Thymus (tissue), 14 donors: ENCODE measurements around the gene LIN54. TPM values are rescaled to one million over a fixed set of nuclear protein-coding genes. Genes with fewer than 3 reads are reported as not detected.
A peak's percentile ranks its signal among the peaks of the same experiment; 100 is the strongest.
"Not testable (repeated sequence)": the region's sequence is repeated elsewhere in the genome, so short reads cannot be mapped to it uniquely, and the experiment has no call there.

Experiments used
- DNase-seq, 9 donors: peaks; one replicate each; pipeline ENCODE4 v3.0.0-alpha.2; 2013; ENCODE audit warnings: low spot score in 9 of 9, low read depth in 6 of 9, missing footprints in 1 of 9
- H3K27ac ChIP-seq, 2 donors: one replicate each; pipeline ENCODE4 v1.5.1; 2013; ENCODE audit warnings: control low read depth in 1 of 2, low read depth in 1 of 2, low read length in 1 of 2, mild to moderate bottlenecking in 1 of 2, moderate library complexity in 1 of 2
- H3K27me3 ChIP-seq, 2 donors: one replicate each; pipeline ENCODE4 v1.5.1; 2013; ENCODE audit warnings: low read length in 1 of 2; ENCODE audit not compliant: control insufficient read depth in 2 of 2, insufficient read depth in 1 of 2
- H3K36me3 ChIP-seq, 2 donors: one replicate each; pipeline ENCODE4 v1.5.1; 2013; ENCODE audit warnings: low read length in 1 of 2, mild to moderate bottlenecking in 1 of 2, moderate library complexity in 1 of 2; ENCODE audit not compliant: control insufficient read depth in 2 of 2, insufficient read depth in 2 of 2
- H3K4me1 ChIP-seq, 2 donors: one replicate each; pipeline ENCODE4 v1.5.1; 2013; ENCODE audit warnings: low read length in 2 of 2; ENCODE audit not compliant: control insufficient read depth in 2 of 2, insufficient read depth in 2 of 2
- H3K4me3 ChIP-seq, 2 donors: one replicate each; pipeline ENCODE4 v1.5.1; 2013; ENCODE audit warnings: low read length in 2 of 2, control low read depth in 1 of 2, mild to moderate bottlenecking in 1 of 2
- H3K9me3 ChIP-seq, 2 donors: one replicate each; pipeline ENCODE4 v1.5.1; 2013; ENCODE audit warnings: low read length in 1 of 2, mild to moderate bottlenecking in 1 of 2; ENCODE audit not compliant: control insufficient read depth in 2 of 2, insufficient read depth in 1 of 2
- WGBS: extraction: QIAGEN DNeasy Blood & Tissue Kit; methylation state at CpG from one replicate; pipeline ENCODE4 v1.1.7; 2013; 5-methylcytosine and 5-hydroxymethylcytosine counted together
- long read RNA-seq, 10 donors: transcript quantifications; one replicate each; lab custom pipeline, GENCODE V29; 2026
- polyA plus RNA-seq: library from polyadenylated mRNA; stranded (reverse); fragments of 200-250 nt; gene quantifications from one replicate; pipeline ENCODE4 v1.2.3, GENCODE V29; 2013
- total RNA-seq: library from RNA; stranded (reverse); fragments of 120-200 nt; gene quantifications from one replicate; pipeline ENCODE4 v1.2.4, GENCODE V29; 2013
- donor health status: healthy.

LIN54 gene
- total RNA-seq: 17.4 TPM
- polyA plus RNA-seq: 5.6 TPM
- long read RNA-seq, donor 1, full-length matches to known transcripts: 1 of 1 reads
- long read RNA-seq, donor 1, partial matches to known transcripts: 0 of 1 reads
- long read RNA-seq, donor 1, other reads (novel, unspliced or antisense): 0 of 1 reads
- long read RNA-seq, donor 2: 0 reads
- long read RNA-seq, donor 3, partial matches to known transcripts: 0 of 1 reads
- long read RNA-seq, donor 3, other reads (novel, unspliced or antisense): 0 of 1 reads
- long read RNA-seq, donor 4: 0 reads
- long read RNA-seq, donor 5, partial matches to known transcripts: 0 of 1 reads
- long read RNA-seq, donor 5, other reads (novel, unspliced or antisense): 0 of 1 reads
- long read RNA-seq, donor 6, full-length matches to known transcripts: 3 of 3 reads
- long read RNA-seq, donor 6, partial matches to known transcripts: 0 of 3 reads
- long read RNA-seq, donor 6, other reads (novel, unspliced or antisense): 0 of 3 reads
- long read RNA-seq, donor 7, partial matches to known transcripts: 0 of 1 reads
- long read RNA-seq, donor 7, other reads (novel, unspliced or antisense): 0 of 1 reads
- long read RNA-seq, donor 8: 0 reads
- long read RNA-seq, donor 9: 0 reads
- long read RNA-seq, donor 10, full-length matches to known transcripts: 1 of 1 reads
- long read RNA-seq, donor 10, partial matches to known transcripts: 0 of 1 reads
- long read RNA-seq, donor 10, other reads (novel, unspliced or antisense): 0 of 1 reads

DNA sequence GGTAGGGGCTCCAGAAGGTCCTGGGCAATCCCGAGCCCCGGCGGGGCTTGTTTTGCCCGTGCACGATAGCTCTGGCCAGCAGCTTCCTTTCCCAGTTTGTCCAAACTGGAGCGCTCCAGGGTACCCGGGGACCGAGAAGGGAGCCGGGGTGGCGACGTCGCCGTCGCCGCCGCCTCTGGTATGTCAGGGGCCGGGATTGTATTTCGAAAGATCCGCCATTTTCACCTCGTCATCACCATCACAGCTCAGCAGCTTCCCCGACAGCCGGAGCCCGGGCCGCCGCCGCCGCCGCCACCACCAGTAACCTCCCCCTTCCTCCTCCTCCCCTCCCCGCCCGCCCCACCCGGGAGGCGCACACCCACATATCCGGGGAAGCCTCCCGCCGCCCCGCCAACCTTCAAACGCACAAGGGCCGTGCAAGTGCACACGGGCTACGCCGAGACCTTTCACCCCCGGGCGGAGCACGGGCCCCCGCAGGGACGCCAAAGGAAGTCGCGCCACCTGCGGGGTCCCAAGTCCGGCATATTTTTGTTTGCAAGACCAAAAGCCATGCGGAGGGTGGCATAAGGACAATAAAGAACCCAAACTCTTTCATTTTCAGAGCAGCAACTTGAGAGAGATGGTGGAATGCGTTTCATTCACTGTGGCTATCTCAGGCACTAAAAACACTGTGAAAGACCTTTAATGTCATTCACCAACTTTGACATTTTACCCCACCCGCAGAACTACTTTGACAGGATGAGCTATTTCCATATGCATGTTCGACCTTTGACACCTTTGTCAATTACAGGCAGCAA is at the start of gene LIN54:
Gene LIN54 (minus strand): TSS at position 302 of the 797 bp plus-strand sequence. CDS start 25,979 bp downstream, outside the sequence.
- H3K4me3 ChIP-seq: peak within 1 kb of the TSS; percentile 92 to 98
- peak in 7 of 9 donors; percentile 51 to 91 (median 79) for DNase-seq
- H3K27ac ChIP-seq: peak within 1 kb of the TSS; percentile 96 to 97
- WGBS: under 1% methylated on average over 54 of the region's 54 CpGs
- no peaks in the 10 kb centered on the region for H3K9me3 ChIP-seq
- no peaks in the 10 kb centered on the region for H3K27me3 ChIP-seq
- no peaks in the 10 kb centered on the region for H3K36me3 ChIP-seq
- peaks cover 14% of the 10 kb centered on the region in 2 donors for H3K4me1 ChIP-seq

DNA sequence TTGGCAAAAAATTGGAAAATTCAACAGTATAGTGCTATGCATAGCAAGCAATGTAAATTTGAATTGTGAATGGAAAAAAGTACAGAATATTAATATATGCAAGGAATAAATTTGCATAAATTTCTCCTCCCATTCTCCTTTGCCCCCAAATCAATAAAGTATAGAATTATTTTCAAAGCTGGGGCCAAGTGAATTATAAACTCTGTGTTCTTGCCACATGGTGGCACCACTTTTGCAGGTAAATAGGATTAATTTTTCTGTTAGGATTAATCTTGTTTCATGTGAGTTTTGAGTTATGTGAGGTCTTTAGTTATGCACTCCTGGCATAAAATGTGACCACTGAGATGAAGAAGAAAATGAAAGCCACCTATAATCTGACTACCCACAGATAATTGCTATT is 44.3 kb upstream of the LIN54 start:
- Histone ChIP-seq H3K4me1 (no peaks in the 10 kb centered on the region), H3K27ac (no peak overlapping the region), H3K4me3 (no peak overlapping the region), H3K27me3 (no peaks in the 10 kb centered on the region), H3K36me3 (peaks cover 31 to 42% of the 10 kb centered on the region in 2 donors), H3K9me3 (no peaks in the 10 kb centered on the region)
- peak in 2 of 9 donors; percentile 6 to 19 for DNase-seq

DNA sequence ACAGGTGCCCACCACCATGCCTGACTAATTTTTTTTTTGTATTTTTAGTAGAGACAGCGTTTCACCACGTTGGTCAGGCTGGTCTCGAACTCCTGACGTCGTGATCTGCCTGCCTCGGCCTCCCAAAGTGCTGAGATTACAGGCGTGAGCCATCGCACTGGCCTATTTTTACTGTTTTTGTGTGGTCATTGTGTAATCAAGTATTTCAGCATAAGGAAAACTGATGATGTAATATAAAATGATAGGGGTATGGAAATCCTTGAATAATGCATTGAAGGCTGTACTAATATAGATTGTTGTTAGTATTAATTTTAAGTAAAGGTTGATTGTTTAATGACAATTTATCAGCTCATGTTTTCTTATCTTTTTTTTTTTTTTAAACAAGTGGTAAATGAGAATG is 38.2 kb upstream of the LIN54 start:
- not testable (repeated sequence) for H3K27ac ChIP-seq, H3K9me3 ChIP-seq, DNase-seq, H3K27me3 ChIP-seq, H3K4me3 ChIP-seq, H3K4me1 ChIP-seq
- 98% methylated on average over 8 of the region's 8 CpGs for WGBS
- H3K36me3 ChIP-seq: peaks cover 31 to 35% of the 10 kb centered on the region in 2 donors

DNA sequence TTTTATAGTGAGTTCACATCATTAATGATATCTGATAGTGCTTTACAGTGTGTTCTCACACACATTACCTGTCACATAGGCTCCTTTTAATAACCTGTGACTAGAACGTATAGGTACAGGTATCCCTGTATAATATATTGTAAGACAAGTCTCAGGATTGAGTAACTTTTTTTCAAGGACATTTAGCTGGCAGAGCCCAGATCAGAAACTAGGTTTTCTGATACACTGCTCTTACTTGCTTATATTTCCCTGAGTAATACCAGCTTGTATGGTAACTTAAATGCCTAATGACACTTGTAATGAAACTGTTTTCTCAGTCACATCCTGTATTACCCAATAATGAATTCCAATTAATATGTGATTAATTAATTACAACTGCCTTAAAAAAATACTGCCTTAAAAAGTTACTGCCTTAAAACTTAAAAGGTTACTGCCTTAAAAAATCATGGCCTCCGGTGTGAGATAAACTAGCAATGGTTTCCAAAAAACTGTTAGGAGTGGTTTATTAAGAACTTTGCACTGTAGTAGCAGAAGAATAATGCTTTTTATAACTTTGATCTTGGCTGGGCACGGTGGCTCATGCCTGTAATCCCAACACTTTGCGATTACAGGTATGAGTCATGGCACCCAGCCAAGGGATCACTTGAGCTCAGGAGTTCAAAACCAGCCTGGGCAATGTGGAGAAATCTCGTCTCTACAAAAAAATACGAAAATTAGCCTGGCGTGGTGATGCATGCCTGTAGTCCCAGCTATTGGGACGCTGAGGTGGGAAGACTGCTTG is 36.3 kb upstream of the LIN54 start:
- Histone ChIP-seq H3K27ac (no peak overlapping the region), H3K4me3 (no peak overlapping the region), H3K27me3 (no peaks in the 10 kb centered on the region), H3K36me3 (peaks cover 16 to 20% of the 10 kb centered on the region in 2 donors), H3K9me3 (no peaks in the 10 kb centered on the region), H3K4me1 (no peaks in the 10 kb centered on the region)
- DNase-seq: no peak
- WGBS: 99% methylated on average over 8 of the region's 8 CpGs

DNA sequence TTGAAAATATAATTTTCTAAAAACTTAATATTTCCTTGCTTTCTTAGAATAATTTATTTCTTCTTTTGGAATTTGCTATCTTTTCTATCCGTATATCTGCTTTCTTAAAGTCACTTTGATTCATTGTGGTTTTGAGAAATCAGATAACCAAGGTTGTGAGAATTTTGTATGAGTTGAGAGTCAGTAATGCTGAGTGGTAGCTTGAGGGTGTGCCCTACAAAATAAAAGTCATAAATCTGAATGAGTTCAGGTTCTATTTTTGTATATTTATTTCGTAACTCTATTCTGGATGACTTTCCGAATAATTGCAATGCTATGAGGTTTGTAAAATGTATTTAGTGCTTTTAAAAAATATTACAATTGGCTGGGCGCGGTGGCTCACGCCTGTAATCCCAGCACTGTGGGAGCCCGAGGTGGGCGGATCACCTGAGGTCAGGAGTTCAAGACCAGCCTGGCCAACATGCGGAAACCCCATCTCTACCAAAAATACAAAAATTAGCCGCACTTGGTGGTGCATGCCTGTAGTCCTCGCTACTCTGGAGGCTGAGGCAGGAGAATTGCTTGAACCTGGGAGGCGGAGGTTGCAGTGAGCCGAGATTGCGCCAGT is 33.3 kb upstream of the LIN54 start:
- DNase-seq: peak in 1 of 9 donors; percentile 23
- no peak overlapping the region for H3K27ac ChIP-seq
- H3K4me1 ChIP-seq: peaks cover 0 to 2% of the 10 kb centered on the region in 2 donors
- no peak overlapping the region for H3K4me3 ChIP-seq
- no peaks in the 10 kb centered on the region for H3K9me3 ChIP-seq
- 92% methylated on average over 14 of the region's 14 CpGs for WGBS
- no peaks in the 10 kb centered on the region for H3K27me3 ChIP-seq
- H3K36me3 ChIP-seq: peaks cover 3 to 6% of the 10 kb centered on the region in 2 donors

DNA sequence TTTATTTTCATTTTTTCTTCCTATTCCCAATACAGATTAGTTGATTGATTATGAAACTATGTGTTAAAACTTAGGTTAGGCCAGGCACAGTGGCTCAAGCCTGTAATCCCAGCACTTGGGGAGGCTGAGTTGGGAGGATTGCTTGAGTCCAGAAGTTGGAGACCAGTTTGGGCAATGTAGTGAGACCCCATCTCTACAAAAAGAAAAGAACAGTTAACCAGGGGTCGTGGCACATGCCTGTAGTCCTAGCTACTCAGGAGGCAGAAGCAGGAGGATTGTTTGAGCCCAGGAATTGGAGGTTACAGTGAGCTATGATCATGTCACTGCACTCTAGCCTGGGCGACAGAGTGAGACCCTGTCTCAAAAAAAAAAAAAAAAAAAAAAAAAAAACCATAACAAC is 32.5 kb upstream of the LIN54 start:
- DNase-seq, H3K9me3 ChIP-seq, H3K36me3 ChIP-seq, H3K27me3 ChIP-seq, H3K4me3 ChIP-seq, H3K27ac ChIP-seq, H3K4me1 ChIP-seq: not testable (repeated sequence)
- 98% methylated on average over 2 of the region's 2 CpGs for WGBS

DNA sequence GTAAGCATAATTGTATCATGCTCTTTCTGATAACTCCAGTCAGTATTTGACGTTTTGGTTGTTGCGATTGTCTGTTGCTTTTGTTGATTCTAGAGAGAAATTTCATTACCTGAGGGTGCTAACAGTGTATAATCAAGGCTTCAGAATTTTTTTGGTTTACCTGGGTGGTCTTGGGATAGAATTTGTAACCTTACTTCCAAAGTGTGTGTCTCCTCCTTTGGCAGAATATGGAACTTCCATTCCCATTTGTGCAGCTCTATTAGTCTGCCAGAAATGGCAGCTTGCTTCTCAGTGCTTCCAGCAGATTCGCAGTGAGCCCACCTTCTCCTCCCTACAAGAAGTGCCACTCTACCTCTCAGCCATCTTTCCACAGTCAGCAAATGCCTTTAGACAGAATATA is 29.6 kb upstream of the LIN54 start:
- H3K4me3 ChIP-seq: no peak overlapping the region
- peaks cover 12 to 15% of the 10 kb centered on the region in 2 donors for H3K4me1 ChIP-seq
- no peaks in the 10 kb centered on the region for H3K9me3 ChIP-seq
- 97% methylated on average over 3 of the region's 3 CpGs for WGBS
- H3K36me3 ChIP-seq: peaks cover 3 to 4% of the 10 kb centered on the region in 2 donors
- H3K27me3 ChIP-seq: no peaks in the 10 kb centered on the region
- no peak overlapping the region for H3K27ac ChIP-seq
- no peak for DNase-seq

DNA sequence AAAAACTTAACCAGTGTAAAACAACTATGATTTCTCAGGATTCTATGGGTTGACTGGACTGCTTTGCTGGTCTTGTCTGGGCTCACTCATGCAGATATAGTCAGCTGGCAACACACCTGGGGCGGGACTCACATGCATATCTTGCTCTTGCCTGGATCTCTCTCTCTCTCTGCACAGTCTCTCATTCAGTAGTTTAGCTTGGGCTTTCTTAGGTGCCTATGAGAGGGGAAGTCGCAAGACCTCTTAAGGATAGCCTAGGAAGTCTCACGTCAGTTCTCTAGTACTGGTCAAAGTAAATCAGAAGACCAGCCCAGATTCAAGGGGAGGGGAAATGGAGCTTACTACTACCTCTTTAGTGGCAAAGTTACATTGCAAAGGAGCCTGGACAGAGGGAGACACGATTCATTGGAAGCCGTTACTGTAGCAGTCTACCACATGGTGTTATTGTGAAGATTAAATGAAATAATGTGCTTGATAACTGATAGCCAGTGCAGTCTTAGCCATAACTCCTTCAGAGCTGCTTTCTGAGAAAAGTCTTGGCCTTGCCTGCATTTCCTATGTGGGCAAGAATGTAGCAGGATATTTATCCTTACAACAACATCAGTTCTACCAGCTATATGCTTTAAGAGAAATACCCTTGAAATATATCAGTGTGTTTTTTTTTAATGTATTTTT is 26.5 kb upstream of the LIN54 start:
- no peak for DNase-seq
- H3K4me3 ChIP-seq: no peak overlapping the region
- no peaks in the 10 kb centered on the region for H3K27me3 ChIP-seq
- H3K4me1 ChIP-seq: peaks cover 12 to 15% of the 10 kb centered on the region in 2 donors
- WGBS: 94% methylated on average over 5 of the region's 5 CpGs
- H3K36me3 ChIP-seq: peaks cover 3 to 4% of the 10 kb centered on the region in 2 donors
- no peak overlapping the region for H3K27ac ChIP-seq
- H3K9me3 ChIP-seq: no peaks in the 10 kb centered on the region
